OCI-M1 (cell line): ENCODE results near the gene GSDME.

Experiments
- DNase-seq: peaks from one replicate; lab custom pipeline; 2025; lab: John Stamatoyannopoulos, UW

GSDME gene

DNA sequence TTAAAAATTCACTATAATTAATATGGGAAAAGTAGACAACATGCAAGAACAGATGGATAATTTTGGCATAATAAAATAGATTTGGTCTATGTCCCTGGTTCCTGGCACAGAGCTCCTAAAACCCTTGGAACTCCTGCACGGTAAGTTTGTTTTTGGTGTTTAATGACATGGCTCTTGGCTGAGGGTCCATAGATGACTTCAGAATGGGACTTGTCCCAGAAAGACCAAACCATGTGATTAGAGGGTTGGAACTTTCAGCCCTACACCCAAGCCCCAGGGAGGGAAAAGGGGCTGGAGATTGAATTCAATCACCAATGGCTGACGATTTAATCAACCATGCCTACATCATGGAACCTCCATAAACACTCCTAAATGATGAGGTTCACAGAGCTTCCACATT lies 12.6 kb upstream of the GSDME start:
- no peak for DNase-seq

DNA sequence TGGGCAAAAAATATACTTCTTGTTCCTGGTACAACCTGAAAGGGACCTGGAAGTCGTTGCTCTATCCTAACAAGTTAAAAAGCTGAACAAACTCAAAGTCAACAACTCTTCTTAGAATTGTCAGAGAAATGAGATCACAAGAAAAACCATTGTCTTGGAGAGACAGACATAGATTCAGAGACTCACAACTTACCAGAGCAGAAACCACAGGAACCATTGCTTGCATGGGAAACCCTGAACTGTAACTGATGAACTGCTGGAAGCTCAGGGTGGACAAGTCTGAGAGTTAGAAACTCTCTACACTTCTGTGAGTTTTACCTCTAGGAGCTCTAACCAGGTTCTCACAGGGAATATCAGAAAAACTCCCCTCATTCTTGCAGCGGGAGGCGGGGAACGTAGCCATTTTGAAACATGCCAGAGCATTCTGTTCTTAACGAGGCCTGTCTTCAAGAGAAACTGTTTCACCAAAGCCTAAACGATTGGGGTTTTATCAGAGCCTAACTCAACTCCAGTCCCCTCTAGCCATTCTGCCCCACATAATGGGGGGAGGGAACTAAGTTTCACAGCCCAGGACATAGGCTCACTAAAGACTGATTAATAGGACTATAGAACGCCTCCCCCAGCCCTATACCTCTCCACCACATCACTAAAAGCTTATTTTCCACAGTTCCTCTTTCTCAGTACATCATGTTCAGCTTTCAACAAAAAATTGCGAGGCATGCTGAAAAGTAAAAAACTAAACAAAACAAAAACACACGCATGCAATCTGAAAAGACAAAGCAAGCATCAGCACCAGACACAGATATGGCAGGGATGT lies 12.0 kb upstream of the GSDME start:
- DNase-seq = peak; percentile 18

DNA sequence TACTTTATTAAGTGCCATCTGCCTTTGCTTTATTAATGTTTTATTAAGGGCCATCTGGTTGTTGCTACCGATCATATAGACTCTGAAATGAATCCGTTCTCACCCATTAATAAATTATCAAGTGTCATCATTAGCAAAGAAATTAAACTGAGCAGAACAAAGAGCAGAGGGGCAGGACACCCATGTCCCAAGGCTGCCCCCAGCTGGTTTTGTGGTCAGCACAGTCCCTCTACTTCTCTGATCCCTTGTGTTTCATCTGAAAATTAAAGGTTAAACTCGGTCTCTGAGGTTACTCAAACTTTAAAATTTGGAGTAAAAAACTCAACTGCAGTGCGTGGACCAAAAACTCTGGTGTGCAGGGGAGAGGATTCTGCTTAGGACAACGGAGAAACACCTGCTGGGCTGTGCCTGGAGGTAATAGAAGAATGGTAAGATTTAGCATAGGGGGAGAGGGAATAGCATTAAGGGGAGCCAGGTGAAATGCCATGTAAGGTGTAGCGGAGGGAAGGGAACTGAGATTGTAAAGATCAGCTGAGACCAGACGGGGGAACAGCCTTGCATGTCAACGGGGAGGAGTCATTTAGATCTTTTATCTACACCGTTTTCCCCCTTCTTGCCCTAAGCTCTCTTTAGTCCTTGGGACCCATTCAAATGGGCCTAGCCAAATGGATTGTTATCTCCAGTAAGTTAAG lies 10.8 kb upstream of the GSDME start:
- DNase-seq = no peak

DNA sequence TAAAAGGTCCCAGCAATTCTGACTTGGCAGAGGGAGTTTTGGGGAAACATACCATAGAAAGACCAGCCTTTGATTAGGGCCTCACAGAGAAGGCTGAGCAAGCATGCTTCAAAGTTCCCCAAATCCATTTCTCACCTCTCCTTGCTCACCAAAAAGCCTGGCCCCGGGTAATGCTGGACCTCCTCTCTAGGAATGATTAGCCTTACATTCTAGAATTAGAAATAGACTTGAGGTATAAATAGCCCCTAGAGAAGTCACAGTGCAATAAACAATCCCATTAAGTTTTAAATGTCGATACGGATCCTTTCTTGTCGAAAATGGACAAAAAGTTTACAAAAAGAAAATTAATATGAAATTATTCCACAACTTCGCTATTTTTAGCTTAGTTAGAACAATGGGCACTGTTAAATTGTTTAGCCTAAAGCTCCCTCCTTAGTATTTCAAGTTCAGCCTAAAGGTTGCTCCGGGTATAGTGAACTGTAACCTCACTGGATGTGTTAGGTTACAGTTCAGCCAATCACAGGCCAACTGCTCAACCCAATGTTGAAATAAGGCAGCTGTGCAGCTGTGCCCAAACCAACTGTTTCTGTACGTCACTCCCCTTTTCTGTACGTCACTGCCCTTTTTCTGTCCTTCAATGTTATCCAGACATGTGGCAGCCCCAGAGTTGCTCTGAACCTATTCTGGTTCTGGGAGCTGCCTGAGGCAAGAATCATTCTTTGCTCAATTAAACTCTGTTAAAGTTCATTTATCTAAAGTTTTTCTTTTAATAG lies 7.9 kb upstream of the GSDME start:
- peak; percentile 22 for DNase-seq

DNA sequence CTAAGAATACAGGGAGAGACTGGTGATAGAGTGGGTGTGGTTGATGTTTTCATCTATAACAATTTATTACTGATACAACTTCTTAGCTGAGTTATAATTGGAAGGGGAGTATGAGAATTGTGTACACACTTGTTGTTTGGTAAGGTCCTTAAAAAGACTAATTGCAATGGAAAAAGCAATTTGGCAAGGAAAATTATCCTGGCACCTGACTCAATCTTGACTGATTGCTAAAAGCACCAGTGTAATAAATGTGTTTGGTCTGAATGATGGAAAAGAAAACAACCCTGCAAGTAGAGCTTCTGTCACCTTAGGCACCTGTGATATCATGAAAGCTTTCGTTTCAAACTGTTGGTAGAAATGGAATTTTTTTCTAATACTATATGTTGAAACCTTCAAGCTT lies 6.7 kb upstream of the GSDME start:
- no peak for DNase-seq

GRCh38 chr7:24763303-24763901 lies 6.1 kb upstream of the GSDME start:
- peak; percentile 78 for DNase-seq

- no peak for DNase-seq
These were observed 5.5 kb upstream of the GSDME start for GRCh38 chr7:24762771-24763170.

- DNase-seq = no peak
These were observed 3.7 kb upstream of the GSDME start for GRCh38 chr7:24760968-24761367.

DNA sequence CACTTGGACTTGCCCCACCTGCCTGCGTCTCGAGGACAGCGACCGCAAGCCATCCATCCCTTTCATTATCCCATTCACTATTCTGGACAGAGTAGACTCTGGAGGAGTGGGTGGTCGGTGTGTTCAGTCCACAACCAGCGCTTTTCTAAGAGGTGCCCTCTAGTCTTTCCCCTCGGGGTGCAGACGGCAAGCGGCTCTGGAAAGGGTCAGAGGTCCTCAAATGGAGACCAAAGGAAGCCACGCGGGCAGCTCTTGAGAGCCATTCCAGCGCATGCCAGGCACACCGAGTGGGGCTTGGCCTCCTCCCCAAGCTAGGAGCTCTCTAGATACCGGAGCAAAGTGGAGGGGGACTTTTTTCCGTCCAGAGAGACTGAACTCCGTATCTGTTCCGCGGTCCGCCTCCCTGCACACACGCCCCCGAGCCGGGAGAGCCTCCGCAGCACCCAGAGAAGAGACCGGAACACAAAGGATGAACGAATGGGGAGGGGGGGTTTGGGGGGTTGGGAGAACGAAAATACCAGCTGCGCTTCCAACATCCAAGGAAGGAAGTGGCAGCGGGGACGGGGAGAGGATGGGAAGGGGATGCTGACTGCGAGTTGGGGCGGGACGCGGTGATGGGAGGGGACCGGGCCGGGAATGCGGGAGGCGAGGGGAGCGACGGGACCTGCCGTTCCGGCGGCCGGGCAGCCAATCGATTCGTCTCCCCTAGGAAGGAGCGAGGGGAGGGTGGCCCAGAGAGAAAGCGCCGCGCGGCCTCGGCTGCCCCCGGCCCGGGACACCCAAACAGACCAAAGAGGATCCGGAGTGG lies 515 bp downstream of the GSDME start:
- no peak for DNase-seq

DNA sequence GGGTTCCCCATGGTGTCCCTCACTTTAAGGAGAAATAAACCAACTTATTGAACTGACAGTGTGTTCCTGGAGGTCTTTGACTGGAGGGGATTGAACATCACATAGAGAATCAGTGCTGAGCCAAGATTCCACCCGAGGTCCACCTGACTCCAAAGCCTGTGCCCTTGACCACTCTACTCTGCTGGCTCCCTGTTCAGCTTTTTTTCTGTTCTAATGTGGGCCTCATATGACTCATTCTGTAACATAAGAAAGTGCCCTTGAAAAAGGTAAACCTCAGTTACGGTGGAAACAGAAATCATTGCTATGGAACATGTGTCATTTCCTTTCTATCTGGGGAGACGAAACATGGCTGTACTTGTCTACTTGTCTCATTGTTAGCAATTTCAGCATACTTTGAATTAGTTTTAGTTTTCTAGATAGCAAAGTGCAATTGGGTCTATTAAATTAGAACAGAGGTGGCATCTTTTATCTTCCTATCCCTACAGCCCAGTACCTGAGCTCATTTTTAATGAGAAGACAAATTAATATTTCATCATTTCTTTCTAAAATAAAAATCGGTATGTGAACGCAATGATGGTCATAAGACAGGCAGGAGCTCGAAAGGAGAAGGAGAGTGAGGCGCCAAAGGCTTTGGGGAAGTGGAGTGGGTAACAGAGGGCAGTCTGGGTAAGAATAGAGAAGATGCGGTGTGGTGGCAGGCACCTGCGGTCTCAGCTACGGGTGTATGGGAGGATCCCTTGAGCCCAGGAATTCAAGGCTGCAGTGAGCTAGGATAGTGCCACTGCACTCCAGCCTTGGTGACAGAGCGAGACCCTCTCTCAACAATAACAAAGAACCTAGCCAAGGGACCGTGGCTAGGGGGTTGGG lies 1.5 kb downstream of the GSDME start:
- DNase-seq = no peak

DNA sequence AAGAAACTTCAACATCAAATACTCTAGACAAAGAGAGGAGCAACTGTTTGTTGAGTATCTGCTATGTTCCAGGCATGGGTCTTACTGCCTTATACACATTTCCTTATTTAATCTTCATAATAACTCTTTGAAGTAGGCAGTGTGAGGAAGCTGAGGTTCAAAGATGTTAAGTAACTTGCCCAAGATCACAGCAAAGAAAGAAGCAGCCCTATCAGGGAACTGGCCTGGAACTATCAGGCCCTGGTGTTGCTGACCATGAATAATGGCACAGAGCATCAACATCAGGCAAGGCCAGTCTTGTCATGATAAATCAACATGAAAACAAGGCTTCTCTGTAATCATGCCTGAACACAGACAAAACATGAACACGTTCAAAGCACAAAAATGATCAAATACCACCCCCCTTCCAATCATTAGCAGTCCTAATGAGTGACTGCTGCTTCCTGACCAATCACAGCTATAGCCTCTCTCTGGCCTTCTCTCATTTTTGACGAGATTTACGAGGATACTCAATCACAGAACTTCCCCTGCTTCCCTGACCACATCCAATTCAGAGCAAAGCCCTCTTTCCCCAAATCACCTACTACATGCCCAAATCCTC lies 2.3 kb downstream of the GSDME start:
- DNase-seq = no peak

DNA sequence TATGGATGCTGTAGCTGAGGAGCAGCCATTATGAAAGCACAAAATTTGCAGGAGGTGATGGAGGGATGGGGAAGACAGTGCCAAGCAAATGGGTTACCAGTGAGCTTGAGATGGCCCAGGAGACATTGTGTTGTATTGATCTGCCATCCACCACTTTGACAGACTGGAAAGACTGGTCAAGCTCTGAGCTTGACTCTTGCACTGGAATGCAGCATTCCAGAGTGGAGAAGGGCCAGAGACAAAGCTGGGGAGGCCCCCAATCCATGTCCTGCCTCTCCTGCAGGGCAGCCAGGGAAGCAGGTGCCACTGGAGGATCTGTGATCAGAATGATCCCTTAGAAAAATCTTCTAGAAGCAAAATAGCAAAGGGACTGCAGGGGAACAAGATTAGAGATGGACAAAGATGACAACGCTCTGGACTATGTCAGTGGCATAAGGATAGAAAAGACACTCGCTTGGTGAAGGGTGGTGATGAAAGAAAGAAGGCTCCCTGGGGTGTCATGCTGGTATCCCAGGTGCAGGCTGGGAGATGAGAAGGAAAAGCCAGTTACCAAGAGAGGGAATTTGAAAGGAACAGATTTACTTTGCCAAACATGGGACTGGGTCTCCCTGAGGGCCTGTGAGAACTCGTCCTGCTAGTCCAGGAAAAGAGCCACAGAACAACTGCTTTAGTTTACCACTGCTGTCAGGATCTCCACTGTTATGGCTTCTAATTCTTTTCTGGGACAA lies 5.0 kb downstream of the GSDME start:
- no peak for DNase-seq

DNA sequence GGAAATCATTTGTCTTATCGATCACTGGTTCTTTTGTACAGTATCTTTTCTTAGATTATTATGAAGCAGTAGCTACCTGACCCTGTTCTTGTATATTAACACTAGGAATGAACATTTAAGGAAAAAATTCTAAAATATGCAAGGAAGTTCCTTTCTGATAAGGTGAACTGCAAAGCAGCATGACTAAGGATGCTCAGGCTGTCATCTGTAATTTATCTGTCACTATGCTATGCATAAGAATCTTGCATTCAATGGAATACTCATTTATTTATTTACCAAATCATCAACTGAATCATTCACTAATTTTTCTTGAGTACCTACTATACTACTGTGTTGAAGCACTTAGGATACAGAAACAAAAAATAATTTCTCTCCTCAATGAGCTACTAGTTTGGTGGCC lies 5.8 kb downstream of the GSDME start:
- no peak for DNase-seq

- no peak for DNase-seq
These were observed 6.7 kb downstream of the GSDME start for GRCh38 chr7:24750441-24751055.

DNA sequence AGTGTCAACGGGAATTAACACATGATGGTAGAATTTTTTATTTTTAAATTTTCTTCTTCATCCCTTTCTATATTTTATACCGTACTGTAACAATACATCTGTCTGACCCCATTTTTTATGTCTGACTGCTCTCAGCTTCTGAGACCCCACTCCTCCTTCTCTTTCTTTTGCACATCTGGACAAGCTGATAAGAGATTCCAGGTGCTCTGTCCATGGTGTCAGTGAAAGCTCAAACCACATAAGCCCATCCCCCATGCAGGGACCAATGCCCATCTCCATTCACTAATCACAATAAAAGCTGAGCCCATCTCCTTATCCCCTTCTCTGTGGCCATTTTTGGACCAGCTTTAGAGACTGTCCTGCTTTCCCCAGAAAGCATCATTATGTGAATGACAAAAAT lies 8.7 kb downstream of the GSDME start:
- peak; percentile 4 for DNase-seq

- no peak for DNase-seq
These were observed 11.9 kb downstream of the GSDME start for GRCh38 chr7:24745355-24745754.

DNA sequence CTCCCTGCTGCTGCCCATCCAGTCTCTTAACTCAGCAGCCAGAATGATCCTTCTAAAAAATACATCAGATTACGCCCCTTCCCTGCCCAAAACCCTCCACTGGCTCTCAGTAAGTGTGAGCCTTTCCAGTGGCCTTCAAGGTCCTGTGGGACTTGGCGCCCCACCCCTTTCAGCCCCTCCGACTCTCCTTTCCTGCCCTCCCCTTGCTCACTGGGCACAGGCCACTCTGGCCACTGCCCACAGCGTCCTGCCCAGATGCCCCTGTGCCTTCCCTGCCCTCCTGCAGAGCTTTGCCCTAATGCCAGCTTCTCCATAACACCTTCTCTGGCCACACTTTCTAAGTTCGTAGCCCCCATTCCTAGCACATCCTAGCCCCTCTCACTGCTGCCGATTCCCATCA lies 13.8 kb downstream of the GSDME start:
- no peak for DNase-seq

DNA sequence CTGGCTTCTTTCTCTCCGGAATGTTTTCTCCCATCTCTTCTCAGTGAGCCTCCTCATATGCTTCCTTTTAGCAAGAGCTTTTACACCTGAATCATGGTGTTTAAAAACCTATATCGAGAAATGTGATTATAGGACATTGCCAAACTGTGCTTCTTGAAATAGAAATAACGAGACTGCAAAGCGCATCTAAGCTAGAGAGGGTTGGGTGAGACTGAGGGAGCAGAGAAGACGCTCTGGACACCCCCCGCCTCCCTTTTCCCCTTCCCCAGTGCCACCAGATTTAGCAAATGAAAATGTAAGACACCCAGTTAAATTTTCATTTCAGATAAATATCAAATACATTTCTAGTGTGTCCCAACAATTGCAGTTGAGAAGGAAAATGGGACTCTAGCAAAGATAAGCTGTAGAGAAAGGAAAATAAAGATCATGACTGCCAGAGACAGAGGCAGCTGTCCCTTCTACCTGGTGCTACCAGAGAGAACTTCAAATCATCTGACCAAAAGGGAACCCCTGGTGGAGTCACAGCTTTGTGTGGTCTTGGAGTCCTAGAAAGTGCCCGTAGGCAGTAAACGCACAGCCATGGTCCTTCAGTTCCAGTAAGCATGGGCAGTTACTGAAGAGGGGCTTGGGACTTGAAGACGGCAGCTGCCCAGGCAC lies 14.6 kb downstream of the GSDME start:
- DNase-seq = no peak
